T-cell (primary cell): ENCODE data around the gene C9orf152. TPM values are rescaled to one million over a fixed set of nuclear protein-coding genes. Genes with fewer than 3 reads are reported as not detected.
"Not testable (repeated sequence)": the region's sequence is repeated elsewhere in the genome, so short reads cannot be mapped to it uniquely, and the experiment has no call there.

Source experiments
- ATAC-seq, 4 experiments: fragments of 200-7000 bp in 3 of 4; fragments of 150-1000 bp in 1 of 4; cut with Tn5 transposase; replicated peaks in 1 of 4; 1 replicate in 3 of 4; 2 replicates in 1 of 4; pipeline ENCODE4 v1.10.0; 2021; ENCODE audit warnings: moderate library complexity in 3 of 4, mild to moderate bottlenecking in 2 of 4, moderate number of reproducible peaks in 1 of 4
- CTCF ChIA-PET, 2 donors: fragments of 300-600 bp; sonication (Branson Sonifier 250); formaldehyde crosslinking; loops; one replicate each; lab custom pipeline; 2022; ENCODE audit warnings: antibody characterized with exemption in 2 of 2; lab: Charles Lee
- POLR2A ChIA-PET, 2 donors: fragments of 300-600 bp; sonication (Branson Sonifier 250); formaldehyde crosslinking; loops; one replicate each; lab custom pipeline; 2022; ENCODE audit warnings: antibody characterized with exemption in 2 of 2; lab: Charles Lee
- DNase-seq, 35 experiments: peaks; one replicate each; pipeline versions ENCODE4 v3.0.0 to v3.0.0-alpha.2; 2013 to 2023
- H3K27ac ChIP-seq: one replicate; pipeline ENCODE4 v1.5.1; 2013; ENCODE audit warnings: low read length
- H3K27me3 ChIP-seq, 2 experiments: replicated peaks in 1 of 2; 1 replicate in 1 of 2; 2 replicates in 1 of 2; pipeline versions ENCODE4 v1.6.1 to v1.7.0; 2013; ENCODE audit warnings: low read length in 1 of 2, mixed read lengths in 1 of 2; ENCODE audit not compliant: control insufficient read depth in 2 of 2, insufficient read depth in 2 of 2; ENCODE audit errors: extremely low read depth in 1 of 2
- H3K36me3 ChIP-seq, 2 donors: 1 replicate in 1 of 2; 2 replicates in 1 of 2; pipeline versions ENCODE4 v1.6.1 to v1.7.0; 2013; ENCODE audit warnings: low read length in 1 of 2; ENCODE audit not compliant: control insufficient read depth in 2 of 2, insufficient read depth in 1 of 2; ENCODE audit errors: extremely low read depth in 1 of 2
- H3K4me1 ChIP-seq, 2 experiments: 1 replicate in 1 of 2; 2 replicates in 1 of 2; pipeline versions ENCODE4 v1.6.1 to v1.7.0; 2013; ENCODE audit warnings: low read length in 2 of 2, mixed read lengths in 1 of 2; ENCODE audit not compliant: insufficient read depth in 2 of 2, control insufficient read depth in 1 of 2; ENCODE audit errors: extremely low read depth in 1 of 2
- H3K4me3 ChIP-seq, 2 donors: 1 replicate in 1 of 2; 2 replicates in 1 of 2; pipeline versions ENCODE4 v1.5.1 to v1.7.0; 2013; ENCODE audit warnings: mild to moderate bottlenecking in 2 of 2, low read length in 1 of 2, moderate library complexity in 1 of 2; ENCODE audit not compliant: control insufficient read depth in 1 of 2; ENCODE audit errors: extremely low read depth in 1 of 2
- H3K9me3 ChIP-seq: 2 replicates; pipeline ENCODE4 v1.7.0; 2013
- H3K27ac Mint-ChIP-seq, 2 donors: one replicate each; pipeline ENCODE4 v1.8.0; 2020 to 2021; ENCODE audit warnings: mild to moderate bottlenecking in 2 of 2, mixed read lengths in 2 of 2
- H3K27me3 Mint-ChIP-seq, 2 donors: one replicate each; pipeline ENCODE4 v1.8.0; 2021 to 2022; ENCODE audit warnings: mixed read lengths in 2 of 2
- H3K36me3 Mint-ChIP-seq: one replicate; pipeline ENCODE4 v1.8.0; 2021; ENCODE audit warnings: mixed read lengths
- H3K4me1 Mint-ChIP-seq, 3 donors: one replicate each; pipeline ENCODE4 v1.8.0; 2020 to 2022; ENCODE audit warnings: mixed read lengths in 3 of 3, mild to moderate bottlenecking in 1 of 3
- H3K4me3 Mint-ChIP-seq, 3 donors: one replicate each; pipeline ENCODE4 v1.8.0; 2020 to 2022; ENCODE audit warnings: mild to moderate bottlenecking in 3 of 3, mixed read lengths in 3 of 3, moderate library complexity in 3 of 3
- H3K9me3 Mint-ChIP-seq, 3 donors: one replicate each; pipeline ENCODE4 v1.8.0; 2020 to 2022; ENCODE audit warnings: mixed read lengths in 3 of 3
- WGBS: methylation state at CpG from one replicate; pipeline ENCODE4 v1.1.5; 2013; ENCODE audit warnings: missing lambda C conversion rate; ENCODE audit not compliant: insufficient coverage; 5-methylcytosine and 5-hydroxymethylcytosine counted together
- total RNA-seq, 35 experiments: library from RNA in 6 of 35; stranded (reverse) in 6 of 35; fragments of 120-200 nt in 1 of 35; gene quantifications; one replicate each; pipeline versions ENCODE4 v1.2.1 to v1.2.4 and lab custom pipeline; 2013 to 2026

C9orf152 gene
- total RNA-seq, 5 donors from 2014 or later (not counting 1 experiment from before 2014, with no cell fraction given) = 0.09 to 0.10 (median 0.09) TPM; not detected in 2

- no peak for ATAC-seq
- Histone ChIP-seq H3K4me3 (no peak overlapping the region), H3K36me3 (no peaks in the 10 kb centered on the region), H3K27ac (no peak overlapping the region), H3K9me3 (no peaks in the 10 kb centered on the region), H3K27me3 (peaks cover 0 to 9% of the 10 kb centered on the region in 2 experiments), H3K4me1 (no peaks in the 10 kb centered on the region)
- Mint-ChIP-seq H3K4me3 (no peak overlapping the region), H3K27ac (no peak overlapping the region), H3K27me3 (peaks cover 0 to 6% of the 10 kb centered on the region in 2 donors), H3K4me1 (no peaks in the 10 kb centered on the region), H3K36me3 (no peaks in the 10 kb centered on the region), H3K9me3 (no peaks in the 10 kb centered on the region)
- WGBS = 94% methylated on average over 6 of the region's 11 CpGs
- CTCF ChIA-PET = interaction anchor here (0.6 kb wide), 2 partner anchors 8 to 127 kb away, joined by 3 read pairs; no protein-coding TSS in a partner anchor
- no peak for DNase-seq
- POLR2A ChIA-PET = no interaction called here
Observed at GRCh38 chr9:110197330-110198187, 10.4 kb downstream of the C9orf152 start.

- POLR2A ChIA-PET, H3K4me3 Mint-ChIP-seq, DNase-seq, H3K4me1 Mint-ChIP-seq, ATAC-seq, H3K27me3 ChIP-seq, H3K27me3 Mint-ChIP-seq, H3K9me3 Mint-ChIP-seq, H3K27ac Mint-ChIP-seq, H3K36me3 ChIP-seq, H3K4me1 ChIP-seq, H3K27ac ChIP-seq, H3K36me3 Mint-ChIP-seq, H3K4me3 ChIP-seq, H3K9me3 ChIP-seq: not testable (repeated sequence)
- CTCF ChIA-PET = interaction anchor here in 1 of 2 donors (0.7 kb wide), 1 partner anchor 16 kb away, joined by 3 read pairs; no protein-coding TSS in a partner anchor
- WGBS = no CpG with 5 or more reads among the region's 16 CpGs
Observed at GRCh38 chr9:110196084-110196499, 11.9 kb downstream of the C9orf152 start.

- 67% methylated on average over 1 of the region's 5 CpGs for WGBS
- Mint-ChIP-seq H3K36me3 (no peaks in the 10 kb centered on the region), H3K27me3 (peaks cover 0 to 6% of the 10 kb centered on the region in 2 donors), H3K4me3 (no peak overlapping the region), H3K27ac (no peak overlapping the region), H3K4me1 (peaks cover 0 to 6% (median 2%) of the 10 kb centered on the region in 3 donors), H3K9me3 (no peaks in the 10 kb centered on the region)
- peaks cover 0 to 2% of the 10 kb centered on the region in 2 experiments for H3K27me3 ChIP-seq
- ATAC-seq (no peak), DNase-seq (no peak)
- H3K9me3 ChIP-seq = no peaks in the 10 kb centered on the region
- ChIA-PET POLR2A (no interaction called here), CTCF (interaction anchor here in 1 of 2 donors (0.7 kb wide), 1 partner anchor 618 kb away, joined by 5 read pairs; no protein-coding TSS in a partner anchor)
- H3K27ac ChIP-seq = no peak overlapping the region
- H3K4me3 ChIP-seq = no peak overlapping the region
- H3K4me1 ChIP-seq = no peaks in the 10 kb centered on the region
- no peaks in the 10 kb centered on the region for H3K36me3 ChIP-seq
Observed at GRCh38 chr9:110192531-110193261, 15.3 kb downstream of the C9orf152 start.

- Mint-ChIP-seq H3K4me1 (peaks cover 0 to 6% (median 2%) of the 10 kb centered on the region in 3 donors), H3K27ac (no peak overlapping the region), H3K4me3 (no peak overlapping the region), H3K36me3 (no peaks in the 10 kb centered on the region), H3K27me3 (peaks cover 0 to 6% of the 10 kb centered on the region in 2 donors), H3K9me3 (no peaks in the 10 kb centered on the region)
- Histone ChIP-seq H3K9me3 (no peaks in the 10 kb centered on the region), H3K27me3 (peaks cover 0 to 2% of the 10 kb centered on the region in 2 experiments), H3K36me3 (no peaks in the 10 kb centered on the region), H3K27ac (no peak overlapping the region), H3K4me3 (no peak overlapping the region), H3K4me1 (no peaks in the 10 kb centered on the region)
- ChIA-PET CTCF (interaction anchor here in 1 of 2 donors (1.4 kb wide), 1 partner anchor 8 kb away, joined by 3 read pairs; no protein-coding TSS in a partner anchor), POLR2A (no interaction called here)
- DNase-seq = no peak
- 100% methylated on average over 1 of the region's 2 CpGs for WGBS
- ATAC-seq = no peak
Observed at GRCh38 chr9:110191615-110192014, 16.3 kb downstream of the C9orf152 start.

GRCh38 chr9:110189559-110190320, 18.2 kb downstream of the C9orf152 start:
- no peaks in the 10 kb centered on the region for H3K36me3 Mint-ChIP-seq
- Histone ChIP-seq H3K4me1 (no peaks in the 10 kb centered on the region), H3K36me3 (no peaks in the 10 kb centered on the region), H3K27ac (no peak overlapping the region), H3K27me3 (no peaks in the 10 kb centered on the region), H3K9me3 (no peaks in the 10 kb centered on the region), H3K4me3 (no peak overlapping the region)
- H3K4me3 Mint-ChIP-seq = no peak overlapping the region
- H3K27me3 Mint-ChIP-seq = peaks cover 0 to 6% of the 10 kb centered on the region in 2 donors
- H3K9me3 Mint-ChIP-seq = no peaks in the 10 kb centered on the region
- H3K4me1 Mint-ChIP-seq = peaks cover 0 to 6% (median 2%) of the 10 kb centered on the region in 3 donors
- CTCF ChIA-PET = interaction anchor here (0.6 to 0.7 kb wide), 2 partner anchors 8 to 607 kb away, joined by 3 read pairs; no protein-coding TSS in a partner anchor
- ATAC-seq = no peak
- POLR2A ChIA-PET = no interaction called here
- WGBS = 80% methylated on average over 3 of the region's 6 CpGs
- no peak for DNase-seq
- no peak overlapping the region for H3K27ac Mint-ChIP-seq
